NB4 (cell line): ENCODE data around the gene RAB20.
"Not testable (repeated sequence)": the region's sequence is repeated elsewhere in the genome, so short reads cannot be mapped to it uniquely, and the experiment has no call there.

ENCODE experiments used
- DNase-seq: peaks from one replicate; pipeline ENCODE4 v3.0.0; 2010; ENCODE audit warnings: low read depth
- H3K4me3 ChIP-seq: one replicate; pipeline ENCODE4 v1.5.1; 2011; ENCODE audit warnings: mild to moderate bottlenecking, low read depth, low read length, moderate library complexity
- MYC ChIP-seq: IDR thresholded peaks from 2 replicates; pipeline ENCODE4 v1.6.1; 2011; ENCODE audit warnings: low read depth, low read length
- POLR2A ChIP-seq: IDR thresholded peaks from 2 replicates; pipeline ENCODE4 v1.6.1; 2011; ENCODE audit warnings: mild to moderate bottlenecking; ENCODE audit not compliant: insufficient read length; ENCODE audit errors: extremely low read depth
- TF ChIP-seq, protein P1 (sequence below): IDR thresholded peaks from one replicate; pipeline ENCODE4 v1.5.1; 2012; ENCODE audit warnings: low read depth, low read length
- TF ChIP-seq, protein P2 (sequence below): IDR thresholded peaks from 2 replicates; pipeline ENCODE4 v1.6.1; 2011; ENCODE audit warnings: low read depth, low read length

The RAB20 gene

DNA sequence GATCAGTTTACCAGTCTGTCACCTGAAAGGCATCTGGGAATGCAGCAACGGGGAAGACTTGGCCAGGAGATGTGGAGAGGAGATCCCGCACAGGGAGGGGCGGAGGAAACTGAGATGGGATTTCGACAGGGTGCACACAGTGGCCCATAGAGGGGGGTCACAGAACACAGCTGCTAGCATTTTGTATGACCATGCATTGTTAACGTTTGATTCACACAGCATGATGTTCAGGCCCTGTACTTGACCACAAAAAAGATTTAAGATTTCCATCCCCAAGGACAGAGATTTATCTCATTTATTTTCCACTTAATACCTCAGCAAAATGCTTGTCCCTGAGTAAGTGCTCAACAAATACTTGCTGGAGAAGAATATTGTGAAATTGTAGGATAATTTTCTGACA lies 63.2 kb downstream of the RAB20 start:
- TF ChIP-seq MYC, result no peak
- TF ChIP-seq, protein P1, sequence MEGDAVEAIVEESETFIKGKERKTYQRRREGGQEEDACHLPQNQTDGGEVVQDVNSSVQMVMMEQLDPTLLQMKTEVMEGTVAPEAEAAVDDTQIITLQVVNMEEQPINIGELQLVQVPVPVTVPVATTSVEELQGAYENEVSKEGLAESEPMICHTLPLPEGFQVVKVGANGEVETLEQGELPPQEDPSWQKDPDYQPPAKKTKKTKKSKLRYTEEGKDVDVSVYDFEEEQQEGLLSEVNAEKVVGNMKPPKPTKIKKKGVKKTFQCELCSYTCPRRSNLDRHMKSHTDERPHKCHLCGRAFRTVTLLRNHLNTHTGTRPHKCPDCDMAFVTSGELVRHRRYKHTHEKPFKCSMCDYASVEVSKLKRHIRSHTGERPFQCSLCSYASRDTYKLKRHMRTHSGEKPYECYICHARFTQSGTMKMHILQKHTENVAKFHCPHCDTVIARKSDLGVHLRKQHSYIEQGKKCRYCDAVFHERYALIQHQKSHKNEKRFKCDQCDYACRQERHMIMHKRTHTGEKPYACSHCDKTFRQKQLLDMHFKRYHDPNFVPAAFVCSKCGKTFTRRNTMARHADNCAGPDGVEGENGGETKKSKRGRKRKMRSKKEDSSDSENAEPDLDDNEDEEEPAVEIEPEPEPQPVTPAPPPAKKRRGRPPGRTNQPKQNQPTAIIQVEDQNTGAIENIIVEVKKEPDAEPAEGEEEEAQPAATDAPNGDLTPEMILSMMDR, result no peak
- TF ChIP-seq POLR2A, result no peak
- TF ChIP-seq, protein P2, sequence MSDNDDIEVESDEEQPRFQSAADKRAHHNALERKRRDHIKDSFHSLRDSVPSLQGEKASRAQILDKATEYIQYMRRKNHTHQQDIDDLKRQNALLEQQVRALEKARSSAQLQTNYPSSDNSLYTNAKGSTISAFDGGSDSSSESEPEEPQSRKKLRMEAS, result no peak
- H3K4me3 ChIP-seq, result no peak overlapping the region
- DNase-seq, result no peak

DNA sequence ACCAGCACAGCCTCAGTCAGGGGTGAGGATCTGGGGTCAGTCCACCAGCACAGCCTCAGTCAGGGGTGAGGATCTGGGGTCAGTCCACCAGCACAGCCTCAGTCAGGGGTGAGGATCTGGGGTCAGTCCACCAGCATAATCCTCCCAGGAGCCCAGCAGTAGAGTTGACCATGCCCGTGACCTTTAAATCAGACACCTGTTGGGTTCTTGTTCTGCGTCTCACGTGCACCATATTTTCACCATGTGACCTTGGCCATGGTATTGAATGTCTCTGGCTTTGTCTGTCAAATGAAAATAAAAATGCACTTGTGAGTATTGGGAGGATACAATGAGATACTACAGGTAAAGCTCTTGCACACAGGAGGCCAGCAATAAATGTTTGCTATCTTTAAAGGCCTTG lies 63.6 kb downstream of the RAB20 start:
- DNase-seq, H3K4me3 ChIP-seq: not testable (repeated sequence)

DNA sequence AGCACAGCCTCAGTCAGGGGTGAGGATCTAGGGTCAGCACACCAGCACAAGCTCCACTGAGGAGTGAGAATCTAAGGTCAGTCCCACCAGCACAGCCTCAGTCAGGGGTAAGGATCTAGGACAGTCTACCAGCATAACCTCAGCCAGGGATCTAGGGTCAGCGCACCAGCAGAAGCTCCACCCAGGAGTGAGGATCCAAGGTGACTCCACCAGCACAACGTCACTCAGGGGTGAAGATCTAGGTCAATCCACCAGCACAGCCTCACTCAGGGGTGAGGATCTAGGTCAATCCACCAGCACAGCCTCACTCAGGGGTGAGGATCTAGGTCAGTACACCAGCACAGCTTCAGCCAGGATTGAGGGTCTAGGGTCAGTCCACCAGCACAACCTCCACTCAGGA lies 64.5 kb downstream of the RAB20 start:
- DNase-seq, result no peak
- no peak overlapping the region for H3K4me3 ChIP-seq
- TF ChIP-seq POLR2A, result no peak
- TF ChIP-seq, protein P1, result no peak
- TF ChIP-seq MYC, result no peak
- TF ChIP-seq, protein P2, result no peak

DNA sequence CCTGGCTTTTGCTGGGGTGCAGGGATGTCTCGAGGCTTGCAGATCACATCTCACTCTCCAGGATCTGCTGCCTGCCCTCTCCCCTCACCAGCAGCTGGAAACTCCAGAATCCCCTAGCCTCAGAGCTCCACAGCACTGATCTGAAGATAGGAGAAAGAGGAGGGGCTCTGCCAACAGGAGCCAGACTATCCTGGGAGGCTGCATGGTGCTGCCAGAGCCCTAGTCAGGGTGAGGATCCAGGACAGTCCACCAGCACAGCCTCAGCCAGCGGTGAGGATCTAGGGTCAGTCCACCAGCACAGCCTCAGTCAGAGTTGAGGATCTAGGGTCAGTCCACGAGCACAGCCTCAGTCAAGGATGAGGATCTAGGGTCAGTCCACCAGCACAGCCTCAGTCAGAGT lies 65.2 kb downstream of the RAB20 start:
- no peak for DNase-seq
- TF ChIP-seq, protein P1, result no peak
- no peak for TF ChIP-seq POLR2A
- TF ChIP-seq MYC, result no peak
- TF ChIP-seq, protein P2, result no peak
- no peak overlapping the region for H3K4me3 ChIP-seq

DNA sequence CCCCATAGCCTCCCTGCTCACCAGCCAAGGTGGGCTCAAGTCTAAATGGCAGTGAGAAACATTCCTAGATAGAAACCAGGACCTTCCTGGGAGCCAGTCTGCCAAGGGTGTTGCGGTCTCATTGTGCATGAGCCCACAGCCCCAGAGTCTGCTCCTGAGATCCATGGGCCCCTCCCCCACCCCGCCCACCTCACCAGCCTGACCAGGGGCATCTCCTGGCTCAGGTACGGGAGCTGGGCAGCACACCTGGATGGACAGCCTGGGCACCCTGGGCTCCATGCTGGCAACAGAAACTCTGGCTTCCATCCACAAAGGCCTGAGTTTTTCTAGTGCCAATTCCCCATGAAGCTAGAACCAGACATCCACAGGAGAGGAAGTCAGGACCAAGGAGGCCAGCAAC lies 65.6 kb downstream of the RAB20 start:
- TF ChIP-seq, protein P2, result no peak
- no peak overlapping the region for H3K4me3 ChIP-seq
- no peak for DNase-seq

DNA sequence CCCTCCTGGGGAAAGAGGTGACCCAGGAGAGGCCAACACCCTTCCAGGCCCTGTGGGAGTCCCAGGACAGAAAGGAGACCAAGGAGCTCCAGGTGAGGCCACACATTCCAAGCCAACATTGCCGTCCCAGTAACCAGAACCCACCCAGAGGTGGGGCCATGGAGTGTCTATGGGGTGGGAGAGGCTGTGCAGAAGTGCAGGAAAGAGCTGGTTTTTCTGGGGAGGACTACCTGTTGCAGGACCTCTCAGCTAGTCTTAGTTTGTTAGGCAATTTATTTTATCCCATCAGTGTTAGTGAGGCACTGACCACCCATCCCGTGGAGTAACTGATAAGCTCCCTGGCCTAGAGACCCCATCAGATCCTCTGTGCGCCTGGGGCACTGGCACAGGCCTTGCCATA lies 66.1 kb downstream of the RAB20 start:
- no peak overlapping the region for H3K4me3 ChIP-seq
- TF ChIP-seq, protein P1, result no peak
- TF ChIP-seq, protein P2, result no peak
- TF ChIP-seq POLR2A (no peak), MYC (no peak)
- DNase-seq, result no peak

DNA sequence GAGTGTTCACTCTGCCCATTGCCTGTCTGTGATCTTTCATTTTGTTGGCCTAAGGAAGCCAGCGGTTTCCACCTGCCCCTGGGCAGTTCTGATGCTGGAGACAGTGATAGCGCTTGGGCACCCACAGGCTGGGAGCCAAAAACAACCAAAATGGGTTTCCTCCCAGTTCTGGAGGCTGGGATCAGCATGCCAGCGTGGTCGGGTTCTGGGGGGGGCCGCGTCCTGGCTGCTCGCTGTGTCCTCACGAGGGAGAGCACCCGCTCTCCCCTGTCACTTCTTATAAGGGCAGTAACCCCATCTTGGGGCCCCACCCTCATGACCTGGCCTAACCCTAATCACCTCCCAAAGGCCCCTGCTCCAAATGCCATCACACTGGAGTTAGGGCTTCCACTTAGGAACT lies 67.9 kb downstream of the RAB20 start:
- TF ChIP-seq, protein P2, result no peak
- TF ChIP-seq MYC (no peak), POLR2A (no peak)
- TF ChIP-seq, protein P1, result no peak
- H3K4me3 ChIP-seq, result no peak overlapping the region
- no peak for DNase-seq
